22Rv1 (cell line): ENCODE measurements around the gene ATXN7L1.

Experiments
- H3K27ac ChIP-seq: fragments of 450-650 bp; 2 replicates; pipeline ENCODE4 v1.5.1; 2017
- CTCF ChIP-seq: fragments of 450-650 bp; IDR thresholded peaks from 2 replicates; pipeline ENCODE4 v1.5.1; 2017; ENCODE audit warnings: mild to moderate bottlenecking
- ZFX ChIP-seq: fragments of 450-650 bp; IDR thresholded peaks from 2 replicates; pipeline ENCODE4 v1.6.1; 2017; ENCODE audit warnings: antibody characterized with exemption, borderline replicate concordance

ATXN7L1 gene

GRCh38 chr7:105786520-105787470 lies 89.6 kb downstream of the ATXN7L1 start:
- TF ChIP-seq CTCF (no peak), ZFX (no peak)
- no peak overlapping the region for H3K27ac ChIP-seq

GRCh38 chr7:105782391-105783042 lies 93.9 kb downstream of the ATXN7L1 start:
- no peak overlapping the region for H3K27ac ChIP-seq
- TF ChIP-seq ZFX (no peak), CTCF (no peak)

- H3K27ac ChIP-seq = no peak overlapping the region
Observed at GRCh38 chr7:105779856-105780780, 96.3 kb downstream of the ATXN7L1 start.

GRCh38 chr7:105778956-105779355 lies 97.4 kb downstream of the ATXN7L1 start:
- H3K27ac ChIP-seq = no peak overlapping the region
- TF ChIP-seq ZFX (no peak), CTCF (no peak)

More at GRCh38 chr7:105779856-105780780, 96.3 kb downstream of the ATXN7L1 start:
- TF ChIP-seq ZFX (no peak), CTCF (no peak)

GRCh38 chr7:105776986-105777910 lies 99.2 kb downstream of the ATXN7L1 start:
- H3K27ac ChIP-seq = no peak overlapping the region
- TF ChIP-seq CTCF = no peak
- no peak for TF ChIP-seq ZFX

GRCh38 chr7:105776068-105776790 lies 100.2 kb downstream of the ATXN7L1 start:
- no peak for TF ChIP-seq ZFX
- no peak for TF ChIP-seq CTCF
- H3K27ac ChIP-seq = no peak overlapping the region
